GM19463 (cell line): ENCODE measurements around the gene USPL1.
"Not testable (repeated sequence)": the region's sequence is repeated elsewhere in the genome, so short reads cannot be mapped to it uniquely, and the experiment has no call there.

Experiments
- ATAC-seq: cut with Tn5 transposase; IDR thresholded peaks from one replicate; pipeline ENCODE4 v1.9.1; 2021; ENCODE audit warnings: mild to moderate bottlenecking, moderate library complexity; ENCODE audit not compliant: unreplicated experiment

USPL1 gene

DNA sequence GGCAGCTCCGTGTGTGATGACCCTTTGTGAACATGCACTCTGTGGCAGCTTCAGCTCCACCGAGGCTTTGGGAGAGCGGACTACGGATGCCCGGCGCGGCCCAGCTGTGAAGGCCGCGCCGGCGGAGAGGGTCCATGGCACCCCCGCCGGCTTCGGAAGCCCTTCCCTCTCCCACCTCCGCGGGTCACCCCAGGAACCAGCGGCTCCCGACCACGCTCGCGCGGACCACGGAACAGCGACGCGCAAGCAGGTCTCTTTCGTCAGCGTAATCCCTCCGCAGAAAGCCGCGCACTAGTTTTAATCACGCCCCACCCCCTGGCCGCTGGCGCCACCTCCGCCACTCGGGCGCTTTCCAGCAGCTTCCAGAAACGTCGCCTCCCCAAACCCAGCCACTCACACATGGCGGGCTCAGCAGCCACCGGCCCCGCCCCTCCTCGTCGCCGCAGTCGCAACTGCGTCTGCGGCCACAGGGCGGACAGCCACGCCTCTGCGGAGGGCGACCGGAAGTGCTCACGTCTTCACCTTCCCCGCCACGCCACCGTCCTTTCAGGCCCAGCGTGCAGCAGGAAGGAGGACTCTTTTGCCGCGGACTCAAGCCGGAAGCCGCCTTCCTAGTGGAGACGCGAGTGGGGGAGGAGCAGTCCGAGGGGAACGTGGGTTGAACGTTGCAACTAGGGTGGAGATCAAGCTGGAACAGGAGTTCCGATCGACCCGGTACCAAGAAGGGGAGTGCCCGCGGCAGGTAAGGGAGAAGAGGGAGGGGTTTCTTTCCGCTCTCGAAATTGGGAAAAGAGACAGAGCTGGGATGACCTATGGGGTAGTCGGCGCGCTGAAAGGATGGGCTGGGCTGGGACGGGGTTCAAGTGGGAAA is at the start of gene USPL1:
Gene USPL1, plus strand, starts transcription at position 606 of the 871 bp plus-strand sequence. CDS start 3,221 bp downstream, outside the sequence.
- peak; percentile 86 for ATAC-seq

DNA sequence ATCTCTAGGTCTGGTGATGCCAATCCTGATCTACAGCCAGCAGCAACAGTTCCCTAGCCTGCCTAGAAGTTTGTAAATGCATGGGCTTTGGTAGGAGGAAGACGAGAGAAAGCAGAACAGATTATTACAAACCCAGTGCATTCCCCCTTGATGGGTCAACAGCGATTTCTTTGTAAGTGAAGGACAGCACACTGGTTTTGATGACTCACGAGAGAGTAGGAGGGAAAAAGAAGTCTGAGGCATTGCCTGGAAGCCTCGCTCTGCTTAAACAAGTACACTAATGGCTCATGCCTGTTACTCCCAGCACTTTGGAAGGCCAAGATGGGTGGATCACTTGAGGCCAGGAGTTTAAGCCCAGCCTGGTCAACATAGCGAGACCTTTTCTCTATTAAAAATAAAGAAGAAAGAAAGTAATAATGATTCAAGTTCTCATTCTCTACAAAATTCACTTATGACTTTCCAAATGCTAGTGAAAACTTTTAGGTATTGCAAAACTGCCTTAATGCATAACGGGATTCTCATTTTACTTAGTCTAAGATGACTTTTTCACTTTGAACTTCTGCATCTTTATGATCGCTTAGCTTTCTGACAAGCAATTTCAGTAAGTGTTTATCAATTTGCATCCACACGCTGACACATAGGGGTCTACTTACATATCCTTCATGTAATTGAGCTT is 47.7 kb upstream of the USPL1 start:
- ATAC-seq = no peak

- no peak for ATAC-seq
These were observed 47.0 kb upstream of the USPL1 start for GRCh38 chr13:30570691-30571090.

GRCh38 chr13:30572859-30573275 is 44.9 kb upstream of the USPL1 start:
- ATAC-seq = peak; percentile 65

GRCh38 chr13:30576528-30576927 is 41.2 kb upstream of the USPL1 start:
- no peak for ATAC-seq

- peak; percentile 87 for ATAC-seq
These were observed 40.3 kb upstream of the USPL1 start for GRCh38 chr13:30577401-30577852.

DNA sequence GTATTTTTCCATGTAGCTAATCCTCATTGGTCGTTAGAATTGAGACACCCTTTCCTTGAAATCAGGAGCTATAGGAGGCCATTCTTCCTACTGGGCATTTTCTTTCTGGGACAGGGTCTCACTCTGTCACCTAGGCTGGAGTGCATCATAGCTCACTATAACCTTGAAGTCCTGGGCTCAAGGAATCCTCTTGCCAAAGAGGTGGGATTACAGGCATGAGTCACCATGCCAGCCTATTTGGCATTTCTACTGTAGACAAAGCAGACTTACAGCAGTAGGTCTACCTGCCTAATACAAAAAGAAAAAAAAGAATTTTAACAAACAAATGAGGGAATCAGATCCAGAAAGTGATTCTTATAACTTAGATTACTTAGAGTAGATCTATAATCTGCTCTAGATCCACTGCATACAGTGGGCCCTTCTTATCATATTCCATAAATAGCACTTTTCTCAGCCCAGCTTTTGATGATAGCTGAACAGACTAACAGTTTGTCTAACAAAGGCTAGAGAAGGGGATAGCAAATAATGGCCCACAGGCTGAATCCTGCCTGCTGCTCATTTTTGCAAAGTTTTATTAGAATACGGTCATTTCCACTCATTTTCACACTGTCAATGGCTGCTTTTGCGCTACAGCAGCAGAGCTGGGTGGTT is 36.7 kb upstream of the USPL1 start:
- ATAC-seq = no peak

DNA sequence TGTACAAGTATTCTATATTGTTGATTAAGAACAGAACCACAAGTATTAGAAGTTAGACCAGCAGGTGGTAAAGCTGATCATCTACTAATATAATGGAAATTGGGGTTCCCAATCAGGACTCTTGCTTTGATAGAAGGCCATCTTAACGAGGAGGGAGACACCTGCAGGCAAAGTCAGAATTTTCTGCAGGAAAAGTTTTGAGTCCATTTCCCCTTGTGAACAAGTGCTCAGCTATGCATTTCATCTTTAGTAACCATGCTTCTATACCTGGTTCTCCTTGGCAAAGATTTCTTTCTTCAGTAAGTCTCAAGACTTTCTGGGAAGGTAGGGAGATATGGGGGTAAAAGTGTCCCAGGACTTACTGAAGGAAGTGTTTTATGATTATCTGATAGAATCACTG is 36.1 kb upstream of the USPL1 start:
- no peak for ATAC-seq

- ATAC-seq = no peak
These were observed 33.5 kb upstream of the USPL1 start for GRCh38 chr13:30584051-30584731.

GRCh38 chr13:30585748-30586262 is 31.9 kb upstream of the USPL1 start:
- ATAC-seq = no peak

- ATAC-seq = no peak
These were observed 30.5 kb upstream of the USPL1 start for GRCh38 chr13:30587231-30587630.

DNA sequence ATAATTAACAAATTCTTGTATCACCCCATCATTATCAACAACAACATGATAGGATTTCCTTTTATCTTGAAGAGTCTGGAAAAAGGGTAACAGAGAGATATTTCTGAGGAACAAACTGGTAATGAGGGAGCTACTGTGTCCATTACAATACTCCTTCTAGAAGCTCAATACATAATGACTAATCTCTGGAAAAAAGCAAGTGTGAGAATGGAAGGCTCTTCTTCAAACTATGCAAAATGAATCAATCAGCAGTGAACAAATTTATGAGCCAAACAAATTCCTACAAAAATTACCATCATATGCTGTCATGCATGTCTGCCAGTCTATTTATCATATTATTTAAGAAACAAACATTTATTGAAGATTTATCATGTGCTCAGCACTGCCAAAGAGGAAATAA is 30.0 kb upstream of the USPL1 start:
- no peak for ATAC-seq

- no peak for ATAC-seq
These were observed 24.7 kb upstream of the USPL1 start for GRCh38 chr13:30593001-30593400.

GRCh38 chr13:30600496-30600895 is 17.2 kb upstream of the USPL1 start:
- no peak for ATAC-seq

DNA sequence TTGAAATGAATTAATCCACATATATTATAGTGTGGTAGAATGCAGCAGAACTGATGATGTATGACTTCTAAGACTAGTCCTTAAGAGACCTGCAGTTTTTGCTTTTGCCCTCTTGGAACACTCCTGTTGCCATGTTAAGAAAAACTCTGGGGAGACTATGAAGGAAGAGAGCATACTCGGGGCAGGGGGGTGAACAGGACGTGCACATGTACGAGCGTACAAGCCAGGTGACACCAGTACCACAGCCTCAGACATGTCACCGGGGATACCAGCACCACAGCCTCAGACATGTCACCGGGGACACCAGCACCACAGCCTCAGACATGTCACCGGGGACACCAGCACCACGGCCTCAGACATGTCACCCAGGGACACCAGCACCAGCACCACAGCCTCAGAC is 15.9 kb upstream of the USPL1 start:
- ATAC-seq = no peak

GRCh38 chr13:30605052-30605451 is 12.7 kb upstream of the USPL1 start:
- no peak for ATAC-seq

- not testable (repeated sequence) for ATAC-seq
These were observed 10.5 kb upstream of the USPL1 start for GRCh38 chr13:30607186-30607585.

DNA sequence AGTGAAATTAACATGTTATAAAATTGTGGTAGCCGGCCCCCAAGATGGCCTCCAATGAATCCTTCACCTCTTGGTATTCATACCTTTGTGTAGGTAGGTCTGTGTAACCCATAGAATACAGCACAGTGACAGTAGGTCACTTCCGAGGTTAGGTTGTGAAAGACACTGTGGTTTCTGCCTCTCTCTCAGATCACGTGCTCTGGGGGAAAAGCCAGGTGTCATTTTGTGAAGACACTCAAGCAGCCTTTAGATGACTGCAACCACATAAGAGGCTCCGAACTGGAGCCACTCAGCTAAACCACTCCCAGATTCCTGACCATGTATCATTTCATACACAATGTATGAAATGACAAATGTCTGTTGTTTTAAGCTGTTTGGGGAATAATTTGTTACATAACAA is 9.8 kb upstream of the USPL1 start:
- peak; percentile 99 for ATAC-seq

- ATAC-seq = no peak
These were observed 9.4 kb upstream of the USPL1 start for GRCh38 chr13:30608364-30608763.

DNA sequence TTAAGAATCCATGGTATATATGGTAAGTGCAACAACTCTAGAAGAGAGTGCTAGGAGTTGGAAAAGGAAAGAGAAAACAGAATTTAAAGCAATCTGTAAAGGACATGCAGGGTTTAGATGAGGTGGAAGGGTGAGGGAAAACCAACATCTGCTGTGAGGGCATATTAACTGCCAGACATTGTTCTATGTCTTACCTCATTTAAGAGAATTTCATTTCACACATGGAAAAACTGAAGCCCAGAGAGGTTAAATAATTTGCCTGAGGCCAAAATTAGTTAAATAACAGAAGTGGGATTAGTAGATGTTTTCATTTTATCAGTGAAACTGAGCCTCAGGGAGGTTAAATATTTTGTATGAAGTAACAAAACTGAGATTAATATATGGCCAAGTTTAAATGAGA is 7.4 kb upstream of the USPL1 start:
- no peak for ATAC-seq

- no peak for ATAC-seq
These were observed 2.2 kb upstream of the USPL1 start for GRCh38 chr13:30615481-30615865.
